Body of pancreas (tissue), 4 donors: ENCODE data around the gene HMGCR.
"Not testable (repeated sequence)": the region's sequence is repeated elsewhere in the genome, so short reads cannot be mapped to it uniquely, and the experiment has no call there.

Experiments
- POLR2A ChIP-seq, 3 donors: fragments of 450-650 bp; IDR thresholded peaks; one replicate each; pipeline ENCODE4 v1.6.1; 2016; ENCODE audit warnings: antibody characterized with exemption in 3 of 3, mild to moderate bottlenecking in 2 of 3
- TF ChIP-seq, protein P1 (sequence below), 7 experiments: fragments of 450-650 bp in 4 of 7; fragments of 200-600 bp in 3 of 7; sonication (generic) in 3 of 7; IDR thresholded peaks; one replicate each; pipeline ENCODE4 v1.5.1; 2016 to 2019; ENCODE audit warnings: antibody characterized with exemption in 7 of 7

DNA sequence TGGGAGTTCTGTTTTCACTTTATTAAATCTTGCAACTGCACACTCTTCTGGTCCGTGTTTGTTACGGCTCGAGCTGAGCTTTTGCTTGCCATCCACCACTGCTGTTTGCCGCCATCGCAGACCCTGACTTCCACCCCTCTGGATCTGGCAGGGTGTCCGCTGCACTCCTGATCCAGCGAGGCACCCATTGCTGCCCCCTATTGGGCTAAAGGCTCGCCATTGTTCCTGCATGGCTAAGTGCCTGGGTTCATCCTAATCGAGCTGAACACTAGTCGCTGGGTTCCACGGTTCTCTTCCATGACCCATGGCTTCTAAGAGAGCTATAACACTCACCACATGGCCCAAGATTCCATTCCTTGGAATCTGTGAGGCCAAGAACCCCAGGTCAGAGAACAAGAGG is 32.5 kb upstream of the HMGCR start:
- TF ChIP-seq, protein P1, sequence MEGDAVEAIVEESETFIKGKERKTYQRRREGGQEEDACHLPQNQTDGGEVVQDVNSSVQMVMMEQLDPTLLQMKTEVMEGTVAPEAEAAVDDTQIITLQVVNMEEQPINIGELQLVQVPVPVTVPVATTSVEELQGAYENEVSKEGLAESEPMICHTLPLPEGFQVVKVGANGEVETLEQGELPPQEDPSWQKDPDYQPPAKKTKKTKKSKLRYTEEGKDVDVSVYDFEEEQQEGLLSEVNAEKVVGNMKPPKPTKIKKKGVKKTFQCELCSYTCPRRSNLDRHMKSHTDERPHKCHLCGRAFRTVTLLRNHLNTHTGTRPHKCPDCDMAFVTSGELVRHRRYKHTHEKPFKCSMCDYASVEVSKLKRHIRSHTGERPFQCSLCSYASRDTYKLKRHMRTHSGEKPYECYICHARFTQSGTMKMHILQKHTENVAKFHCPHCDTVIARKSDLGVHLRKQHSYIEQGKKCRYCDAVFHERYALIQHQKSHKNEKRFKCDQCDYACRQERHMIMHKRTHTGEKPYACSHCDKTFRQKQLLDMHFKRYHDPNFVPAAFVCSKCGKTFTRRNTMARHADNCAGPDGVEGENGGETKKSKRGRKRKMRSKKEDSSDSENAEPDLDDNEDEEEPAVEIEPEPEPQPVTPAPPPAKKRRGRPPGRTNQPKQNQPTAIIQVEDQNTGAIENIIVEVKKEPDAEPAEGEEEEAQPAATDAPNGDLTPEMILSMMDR (IDR thresholded peaks at IDR 0.05) = not testable (repeated sequence)
- not testable (repeated sequence) for TF ChIP-seq POLR2A (IDR thresholded peaks at IDR 0.05)
